ENCODE data around the gene PPP1R16B. TPM values are rescaled to one million over a fixed set of nuclear protein-coding genes. Genes with fewer than 3 reads are reported as not detected.
A peak's percentile ranks its signal among the peaks of the same experiment; 100 is the strongest.

PPP1R16B gene
- total and polyA plus RNA-seq, 10 of the 15 experiments (the other 5 are each of a cell fraction or from before 2014, with no cell fraction given), result 13.4 to 90.2 (median 66.7) TPM

DNA sequence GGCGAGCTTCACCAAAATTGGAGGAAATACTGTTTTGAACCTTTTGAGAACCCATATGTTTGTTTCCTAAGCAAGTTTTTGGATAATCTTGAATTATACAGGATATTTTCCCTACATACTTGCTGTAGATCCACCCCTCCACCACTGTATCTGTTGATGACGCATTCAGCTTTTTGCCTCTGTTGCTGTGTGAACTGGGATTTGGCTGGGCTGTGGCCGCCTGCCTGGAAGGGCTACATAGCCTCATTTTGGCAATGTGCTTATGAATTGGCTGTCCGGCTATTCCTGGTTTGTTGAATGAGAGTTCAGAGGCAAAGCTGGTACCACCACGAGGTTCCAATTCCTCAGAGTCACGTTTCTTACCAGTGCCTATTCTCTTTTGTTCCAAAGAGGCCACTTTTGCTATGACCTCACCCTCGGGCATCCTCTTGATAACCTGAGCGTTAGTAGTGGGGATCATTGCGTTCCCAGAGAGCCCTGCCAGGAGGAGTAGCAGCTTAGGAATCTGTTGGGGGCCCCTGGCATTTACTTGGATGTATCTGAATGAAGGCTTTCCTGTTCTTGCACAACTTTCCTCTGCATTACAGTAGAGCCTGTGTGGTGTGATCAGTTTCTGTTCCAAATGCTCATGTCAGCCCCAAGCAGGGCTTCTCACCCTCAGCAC is 127.1 kb downstream of the PPP1R16B start:
- Histone ChIP-seq H3K9me3 (replicated peaks; ENCODE audit: control insufficient read depth, insufficient read depth, low read length) (no peaks in the 10 kb centered on the region), H4K20me1 (ENCODE audit: control insufficient read depth, insufficient read depth) (no peaks in the 10 kb centered on the region), H3K4me3 (peak overlapping the region; percentile 55; the same call in 1 of the 2 replicates), H3K4me1 (ENCODE audit: control insufficient read depth, insufficient read depth, low read length) (peaks cover 12% of the 10 kb centered on the region), H3K79me2 (ENCODE audit: control insufficient read depth, insufficient read depth, low read length) (peaks cover 97% of the 10 kb centered on the region), H3K4me2 (ENCODE audit: control insufficient read depth, insufficient read depth) (peak overlapping the region; percentile 31), H2AFZ (ENCODE audit: control insufficient read depth, low read depth, low read length) (peak overlapping the region; percentile 2), H3K27ac (ENCODE audit: control insufficient read depth, insufficient read depth) (peak overlapping the region; percentile 26; the same call in 1 of the 2 replicates), H3K27me3 (replicated peaks in 1 of 2; ENCODE audit: control insufficient read depth in 2 of 2, insufficient read depth in 2 of 2, low read length in 1 of 2) (no peaks in the 10 kb centered on the region), H3K9ac (ENCODE audit: control insufficient read depth, insufficient read depth, low read length) (no peak overlapping the region; the same call in 1 of the 2 replicates), H3K36me3 (ENCODE audit: control insufficient read depth in 2 of 2, insufficient read depth in 2 of 2, low read length in 1 of 2) (peaks cover 4 to 5% of the 10 kb centered on the region in 2 experiments; a peak in 3 of 4 replicates)
- peak; percentile 38 for ATAC-seq
- RAD21 ChIA-PET (ENCODE audit: unreplicated experiment), result interaction anchor here (0.8 to 11.9 kb wide), 6 partner anchors 31 to 287 kb away, joined by 3 to 91 read pairs (median 6); partner anchors contain the start of genes DHX35 and PPP1R16B
- intact Hi-C loops (cut with micrococcal nuclease; ENCODE audit: unreplicated experiment), result loop anchor here (2.0 kb wide), 1 partner anchor 30 kb away; the partner anchor contains the start of gene DHX35
- TF ChIP-seq RBBP5 (conservative IDR thresholded peaks at IDR 0.05), result no peak
- TF ChIP-seq, protein P1, sequence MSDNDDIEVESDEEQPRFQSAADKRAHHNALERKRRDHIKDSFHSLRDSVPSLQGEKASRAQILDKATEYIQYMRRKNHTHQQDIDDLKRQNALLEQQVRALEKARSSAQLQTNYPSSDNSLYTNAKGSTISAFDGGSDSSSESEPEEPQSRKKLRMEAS (IDR thresholded peaks at IDR 0.05; ENCODE audit: low read depth, low read length), result no peak
- TF ChIP-seq, protein P2, sequence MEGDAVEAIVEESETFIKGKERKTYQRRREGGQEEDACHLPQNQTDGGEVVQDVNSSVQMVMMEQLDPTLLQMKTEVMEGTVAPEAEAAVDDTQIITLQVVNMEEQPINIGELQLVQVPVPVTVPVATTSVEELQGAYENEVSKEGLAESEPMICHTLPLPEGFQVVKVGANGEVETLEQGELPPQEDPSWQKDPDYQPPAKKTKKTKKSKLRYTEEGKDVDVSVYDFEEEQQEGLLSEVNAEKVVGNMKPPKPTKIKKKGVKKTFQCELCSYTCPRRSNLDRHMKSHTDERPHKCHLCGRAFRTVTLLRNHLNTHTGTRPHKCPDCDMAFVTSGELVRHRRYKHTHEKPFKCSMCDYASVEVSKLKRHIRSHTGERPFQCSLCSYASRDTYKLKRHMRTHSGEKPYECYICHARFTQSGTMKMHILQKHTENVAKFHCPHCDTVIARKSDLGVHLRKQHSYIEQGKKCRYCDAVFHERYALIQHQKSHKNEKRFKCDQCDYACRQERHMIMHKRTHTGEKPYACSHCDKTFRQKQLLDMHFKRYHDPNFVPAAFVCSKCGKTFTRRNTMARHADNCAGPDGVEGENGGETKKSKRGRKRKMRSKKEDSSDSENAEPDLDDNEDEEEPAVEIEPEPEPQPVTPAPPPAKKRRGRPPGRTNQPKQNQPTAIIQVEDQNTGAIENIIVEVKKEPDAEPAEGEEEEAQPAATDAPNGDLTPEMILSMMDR (IDR thresholded peaks at IDR 0.05 in 2 of 3, conservative IDR thresholded peaks at IDR 0.05 in 1 of 3; ENCODE audit: control insufficient read depth in 2 of 3, extremely low read depth in 1 of 3, insufficient read depth in 1 of 3, low read depth in 3 of 3, low read length in 3 of 3), result no peak
- no peak for TF ChIP-seq MTA2 (IDR thresholded peaks at IDR 0.05; ENCODE audit: low read depth)
- TF ChIP-seq, protein P3, sequence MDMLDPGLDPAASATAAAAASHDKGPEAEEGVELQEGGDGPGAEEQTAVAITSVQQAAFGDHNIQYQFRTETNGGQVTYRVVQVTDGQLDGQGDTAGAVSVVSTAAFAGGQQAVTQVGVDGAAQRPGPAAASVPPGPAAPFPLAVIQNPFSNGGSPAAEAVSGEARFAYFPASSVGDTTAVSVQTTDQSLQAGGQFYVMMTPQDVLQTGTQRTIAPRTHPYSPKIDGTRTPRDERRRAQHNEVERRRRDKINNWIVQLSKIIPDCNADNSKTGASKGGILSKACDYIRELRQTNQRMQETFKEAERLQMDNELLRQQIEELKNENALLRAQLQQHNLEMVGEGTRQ (IDR thresholded peaks at IDR 0.05; ENCODE audit: borderline replicate concordance, low read depth, low read length), result no peak
- peak in 1 of 2 experiments; percentile 50; a peak in 2 of 4 replicates for TF ChIP-seq BHLHE40 (IDR thresholded peaks at IDR 0.05; ENCODE audit: borderline replicate concordance in 1 of 2, low read depth in 2 of 2, low read length in 1 of 2)
- TF ChIP-seq FOXK2 (IDR thresholded peaks at IDR 0.05), result no peak
- no peak for TF ChIP-seq POLR2AphosphoS5 (IDR thresholded peaks at IDR 0.05; ENCODE audit: low read length)
- no peak for DNase-seq (ENCODE audit: low read depth, low spot score)
- no peak for FAIRE-seq
- in situ Hi-C loops (cut with MboI), result no loop called here
- SMC1A ChIA-PET (ENCODE audit: uncharacterized antibody, unreplicated experiment), result interaction anchor here (0.7 to 6.6 kb wide), 5 partner anchors 8 to 172 kb away, joined by 3 to 54 read pairs (median 3); no protein-coding TSS in a partner anchor
- BruUV-seq (replicated peaks), result no TSS peak
- POLR2A ChIA-PET, result interaction anchor here (0.6 to 5.0 kb wide), 5 partner anchors 10 to 494 kb away, joined by 3 to 21 read pairs (median 3); partner anchors contain the start of gene DHX35
- CTCF ChIA-PET, result interaction anchor here (0.7 to 12.8 kb wide), 12 partner anchors 18 to 283 kb away, joined by 3 to 182 read pairs (median 4); partner anchors contain the start of gene DHX35
- WGBS (ENCODE audit: insufficient coverage, insufficient replicate concordance, low lambda C conversion rate, missing lambda C conversion rate), result 47% methylated on average over 9 of the region's 9 CpGs

Measured in GM12878 (cell line).